GM12878 (cell line): ENCODE data around the gene SEC22B. TPM values are rescaled to one million over a fixed set of nuclear protein-coding genes. Genes with fewer than 3 reads are reported as not detected.
"Not testable (repeated sequence)": the region's sequence is repeated elsewhere in the genome, so short reads cannot be mapped to it uniquely, and the experiment has no call there.

Source experiments
- ATAC-seq: fragments of 200-7000 bp; cut with Tn5 transposase; 3 replicates; pipeline ENCODE4 v1.9.1; 2020; ENCODE audit warnings: mild to moderate bottlenecking, moderate library complexity
- BruUV-seq: library from RNA; stranded (reverse); fragments of 400-500 nt; replicated peaks from 2 replicates; lab custom pipeline; 2021; lab: Mats Ljungman, UMichigan
- CTCF ChIA-PET: fragments of 300-600 bp; sonication (Branson Sonifier 250); formaldehyde crosslinking; extraction: SDS; loops from one replicate; lab custom pipeline; 2021; ENCODE audit warnings: inconsistent platforms; lab: Yijun Ruan, JAX
- POLR2A ChIA-PET: fragments of 350-600 bp; formaldehyde crosslinking; extraction: SDS; loops from one replicate; lab custom pipeline; 2021; ENCODE audit warnings: inconsistent platforms; lab: Charles Lee
- RAD21 ChIA-PET: fragments of 300-600 bp; sonication (Branson Sonifier 250); formaldehyde crosslinking; loops from one replicate; lab custom pipeline; 2023; ENCODE audit warnings: antibody characterized with exemption; ENCODE audit not compliant: unreplicated experiment; lab: Charles Lee
- SMC1A ChIA-PET: fragments of 300-600 bp; sonication (Branson Sonifier 250); formaldehyde crosslinking; loops from one replicate; lab custom pipeline; 2023; ENCODE audit not compliant: unreplicated experiment, uncharacterized antibody; lab: Charles Lee
- DNase-seq: peaks from one replicate; pipeline ENCODE4 v3.0.0-alpha.2; 2011; ENCODE audit warnings: low read depth, low spot score
- FAIRE-seq: peaks from 3 replicates; lab custom pipeline; 2011; peaks lifted over from hg19 to GRCh38; lab: Jason Lieb, UNC
- H2AFZ ChIP-seq: 2 replicates; pipeline ENCODE4 v1.6.0; 2011; ENCODE audit warnings: low read depth, low read length, control low read depth; ENCODE audit not compliant: control insufficient read depth
- H3K27ac ChIP-seq: 2 replicates; pipeline ENCODE4 v1.5.1; 2011; ENCODE audit warnings: control low read depth; ENCODE audit not compliant: control insufficient read depth, insufficient read depth
- H3K27me3 ChIP-seq, 2 experiments: replicated peaks in 1 of 2; 2 replicates each; pipeline versions ENCODE4 v1.6.0 to v1.6.1; 2011; ENCODE audit warnings: low read length in 1 of 2; ENCODE audit not compliant: control insufficient read depth in 2 of 2, insufficient read depth in 2 of 2
- H3K36me3 ChIP-seq, 2 experiments: 2 replicates each; pipeline ENCODE4 v1.5.1; 2011; ENCODE audit warnings: low read length in 1 of 2; ENCODE audit not compliant: control insufficient read depth in 2 of 2, insufficient read depth in 2 of 2
- H3K4me1 ChIP-seq: 2 replicates; pipeline ENCODE4 v1.6.1; 2011; ENCODE audit warnings: mild to moderate bottlenecking, low read length, moderate library complexity, mixed read lengths; ENCODE audit not compliant: control insufficient read depth, insufficient read depth
- H3K4me2 ChIP-seq: 2 replicates; pipeline ENCODE4 v1.6.0; 2011; ENCODE audit warnings: control low read depth; ENCODE audit not compliant: control insufficient read depth, insufficient read depth
- H3K4me3 ChIP-seq: fragments of 200-600 bp; sonication (generic); 2 replicates; pipeline ENCODE4 v1.5.1; 2016
- H3K79me2 ChIP-seq: 2 replicates; pipeline ENCODE4 v1.6.0; 2011; ENCODE audit warnings: low read length; ENCODE audit not compliant: control insufficient read depth, insufficient read depth
- H3K9ac ChIP-seq: 2 replicates; pipeline ENCODE4 v1.8.0; 2011; ENCODE audit warnings: low read length, control low read depth, mixed read lengths; ENCODE audit not compliant: control insufficient read depth, insufficient read depth
- H3K9me3 ChIP-seq: replicated peaks from 3 replicates; pipeline ENCODE4 v1.5.1; 2011; ENCODE audit warnings: mild to moderate bottlenecking, low read length; ENCODE audit not compliant: control insufficient read depth, insufficient read depth
- H4K20me1 ChIP-seq: 2 replicates; pipeline ENCODE4 v1.6.0; 2011; ENCODE audit not compliant: control insufficient read depth, insufficient read depth
- WGBS: methylation state at CpG from one replicate; pipeline ENCODE4 v1.1.6; 2016; ENCODE audit warnings: low lambda C conversion rate; ENCODE audit not compliant: insufficient replicate concordance, insufficient coverage; ENCODE audit errors: missing lambda C conversion rate; 5-methylcytosine and 5-hydroxymethylcytosine counted together
- in situ Hi-C: fragments of 300-500 bp; cut with MboI; formaldehyde crosslinking; loops from 9 replicates; pipeline ENCODE4 v1.14.3; 2018; ENCODE audit warnings: mixed read lengths
- intact Hi-C: fragments of 100-400 bp; cut with micrococcal nuclease; formaldehyde crosslinking; loops from one replicate; pipeline ENCODE4 v1.14.2; 2022; ENCODE audit not compliant: unreplicated experiment
- polyA plus RNA-seq, 11 experiments: library from polyadenylated mRNA; depleted of rRNA in 4 of 11; unstranded in 6 of 11; stranded (reverse) in 5 of 11; fragments of >200 nt; fragmentation: Nextera tagmentation in 4 of 11; fragmentation: Illumina TruSeq in 1 of 11; extraction: Ambion mirVana in 4 of 11; extraction: Trizol in 1 of 11; gene quantifications; 1 replicate in 1 of 11; 2 replicates in 10 of 11; pipeline versions ENCODE4 v1.2.1 to v1.2.3, GENCODE V29; 2011 to 2016; ENCODE audit warnings: inconsistent platforms in 2 of 11, missing spikeins in 2 of 11, low read depth in 1 of 11
- total RNA-seq, 4 experiments: library from RNA; depleted of rRNA in 3 of 4; stranded (reverse); fragments of >200 nt in 3 of 4; fragmentation: Illumina TruSeq in 1 of 4; extraction: Trizol in 1 of 4; gene quantifications; 2 replicates each; pipeline versions ENCODE4 v1.2.1 to v1.2.3, GENCODE V29; 2013 to 2021

Gene SEC22B
- total and polyA plus RNA-seq, 10 of the 15 experiments (the other 5 are each of a cell fraction or from before 2014, with no cell fraction given): 19.8 to 41.5 (median 27.7) TPM

GRCh38 chr1:120213606-120214005 lies 37.3 kb upstream of the SEC22B start:
- in situ Hi-C loops, H4K20me1 ChIP-seq, DNase-seq, H3K9me3 ChIP-seq, H3K4me2 ChIP-seq, H3K4me1 ChIP-seq, H3K4me3 ChIP-seq, H2AFZ ChIP-seq, H3K36me3 ChIP-seq, H3K79me2 ChIP-seq, POLR2A ChIA-PET, H3K27ac ChIP-seq, SMC1A ChIA-PET, CTCF ChIA-PET, H3K9ac ChIP-seq, RAD21 ChIA-PET, BruUV-seq, FAIRE-seq, intact Hi-C loops, H3K27me3 ChIP-seq: not testable (repeated sequence)
- ATAC-seq: peak; percentile 90
- WGBS: no CpG with 5 or more reads among the region's 2 CpGs

GRCh38 chr1:120210754-120211153 lies 34.4 kb upstream of the SEC22B start:
- BruUV-seq, in situ Hi-C loops, DNase-seq, H3K36me3 ChIP-seq, H3K79me2 ChIP-seq, ATAC-seq, H3K27me3 ChIP-seq, H3K4me1 ChIP-seq, CTCF ChIA-PET, H3K9ac ChIP-seq, intact Hi-C loops, H3K4me3 ChIP-seq, H2AFZ ChIP-seq, H4K20me1 ChIP-seq, RAD21 ChIA-PET, H3K27ac ChIP-seq, H3K9me3 ChIP-seq, POLR2A ChIA-PET, H3K4me2 ChIP-seq, SMC1A ChIA-PET, FAIRE-seq: not testable (repeated sequence)
- no CpG with 5 or more reads among the region's 6 CpGs for WGBS

GRCh38 chr1:120196863-120197775 lies 20.8 kb upstream of the SEC22B start:
- CTCF ChIA-PET, H4K20me1 ChIP-seq, intact Hi-C loops, H3K79me2 ChIP-seq, H3K27ac ChIP-seq, SMC1A ChIA-PET, H3K9ac ChIP-seq, H3K4me3 ChIP-seq, in situ Hi-C loops, FAIRE-seq, BruUV-seq, POLR2A ChIA-PET, H2AFZ ChIP-seq, ATAC-seq, RAD21 ChIA-PET, DNase-seq, H3K4me1 ChIP-seq, H3K27me3 ChIP-seq, H3K9me3 ChIP-seq, H3K36me3 ChIP-seq, H3K4me2 ChIP-seq: not testable (repeated sequence)
- 20% methylated on average over 18 of the region's 55 CpGs for WGBS

GRCh38 chr1:120188626-120189025 lies 12.3 kb upstream of the SEC22B start:
- RAD21 ChIA-PET, DNase-seq, H3K9me3 ChIP-seq, intact Hi-C loops, H3K27ac ChIP-seq, H3K4me3 ChIP-seq, SMC1A ChIA-PET, BruUV-seq, H3K9ac ChIP-seq, POLR2A ChIA-PET, ATAC-seq, H3K27me3 ChIP-seq, in situ Hi-C loops, CTCF ChIA-PET, H3K79me2 ChIP-seq, H2AFZ ChIP-seq, FAIRE-seq, H3K4me2 ChIP-seq, H4K20me1 ChIP-seq, H3K36me3 ChIP-seq, H3K4me1 ChIP-seq: not testable (repeated sequence)
- WGBS: no CpG with 5 or more reads among the region's 3 CpGs
